Progenitor cell of endocrine pancreas (in vitro differentiated cells): Measurements from ENCODE around the gene HOXA5. TPM values are rescaled to one million over a fixed set of nuclear protein-coding genes. Genes with fewer than 3 reads are reported as not detected.

Experiments used
- DNase-seq: peaks from one replicate; pipeline ENCODE4 v3.0.0; 2021; ENCODE audit warnings: low spot score; ENCODE audit not compliant: unreplicated experiment
- H3K27ac Mint-ChIP-seq: 2 replicates; pipeline ENCODE4 v1.8.0; 2021; ENCODE audit warnings: mild to moderate bottlenecking, moderate library complexity, mixed read lengths
- H3K27me3 Mint-ChIP-seq: 2 replicates; pipeline ENCODE4 v1.8.0; 2021; ENCODE audit warnings: mixed read lengths
- H3K36me3 Mint-ChIP-seq: 2 replicates; pipeline ENCODE4 v1.8.0; 2022; ENCODE audit warnings: mixed read lengths; ENCODE audit not compliant: insufficient read depth
- H3K4me1 Mint-ChIP-seq: 2 replicates; pipeline ENCODE4 v1.8.0; 2021; ENCODE audit warnings: low read depth, mixed read lengths
- H3K4me3 Mint-ChIP-seq: 2 replicates; pipeline ENCODE4 v1.8.0; 2021; ENCODE audit warnings: low read depth, mild to moderate bottlenecking, moderate library complexity, mixed read lengths
- H3K9me3 Mint-ChIP-seq: 2 replicates; pipeline ENCODE4 v1.8.0; 2021; ENCODE audit warnings: low read depth, mixed read lengths
- CTCF ChIP-seq: fragments of 200-600 bp; sonication (generic); IDR thresholded peaks from one replicate; pipeline ENCODE4 v1.5.0; 2021; ENCODE audit warnings: antibody characterized with exemption, mild to moderate bottlenecking; ENCODE audit not compliant: unreplicated experiment
- total RNA-seq: library from RNA; stranded (reverse); gene quantifications from 2 replicates; pipeline ENCODE4 v1.2.1, GENCODE V29; 2021

Gene HOXA5
- total RNA-seq, 1 donor from 2014 or later, result 12.6 TPM

GRCh38 chr7:27157702-27158431, 14.4 kb upstream of the HOXA5 start:
- Mint-ChIP-seq H3K27me3 (peaks cover 89% of the 10 kb centered on the region), H3K4me1 (peaks cover 7% of the 10 kb centered on the region), H3K9me3 (no peaks in the 10 kb centered on the region), H3K36me3 (peaks cover 2% of the 10 kb centered on the region), H3K4me3 (peak overlapping the region; percentile 38), H3K27ac (peak overlapping the region; percentile 49)
- no peak for TF ChIP-seq CTCF
- no peak for DNase-seq

- Mint-ChIP-seq H3K4me1 (peaks cover 7% of the 10 kb centered on the region), H3K4me3 (peak overlapping the region; percentile 52), H3K36me3 (peaks cover 2% of the 10 kb centered on the region), H3K27ac (no peak overlapping the region), H3K27me3 (peaks cover 87% of the 10 kb centered on the region), H3K9me3 (no peaks in the 10 kb centered on the region)
- no peak for TF ChIP-seq CTCF
- DNase-seq, result no peak
These were observed 13.6 kb upstream of the HOXA5 start for GRCh38 chr7:27156916-27157701.

GRCh38 chr7:27156508-27156898, 13.0 kb upstream of the HOXA5 start, which contains the start of gene HOXA7:
TSS of gene HOXA7 (minus strand) at chr7:27156675. CDS start at chr7:27156545, 130 bp downstream.
- DNase-seq, result no peak
- peaks cover 2% of the 10 kb centered on the region for H3K36me3 Mint-ChIP-seq
- peak within 1 kb of the TSS; percentile 85 for H3K27ac Mint-ChIP-seq
- H3K9me3 Mint-ChIP-seq, result no peaks in the 10 kb centered on the region
- H3K27me3 Mint-ChIP-seq, result peaks cover 89% of the 10 kb centered on the region
- no peak for TF ChIP-seq CTCF
- peak within 1 kb of the TSS; percentile 80 for H3K4me3 Mint-ChIP-seq
- H3K4me1 Mint-ChIP-seq, result peaks cover 7% of the 10 kb centered on the region

GRCh38 chr7:27155816-27156507, 12.5 kb upstream of the HOXA5 start:
- Mint-ChIP-seq H3K27ac (peak overlapping the region; percentile 85), H3K9me3 (no peaks in the 10 kb centered on the region), H3K4me1 (peaks cover 6% of the 10 kb centered on the region), H3K27me3 (peaks cover 91% of the 10 kb centered on the region), H3K4me3 (peak overlapping the region; percentile 80), H3K36me3 (peaks cover 2% of the 10 kb centered on the region)
- DNase-seq, result no peak
- TF ChIP-seq CTCF, result no peak
